Glomerular endothelial cell (primary cell): ENCODE measurements around the gene NKX1-1. TPM values are rescaled to one million over a fixed set of nuclear protein-coding genes. Genes with fewer than 3 reads are reported as not detected.
"Not testable (repeated sequence)": the region's sequence is repeated elsewhere in the genome, so short reads cannot be mapped to it uniquely, and the experiment has no call there.

Experiments used
- DNase-seq: peaks from one replicate; pipeline ENCODE4 v3.0.0-alpha.2; 2011; ENCODE audit warnings: low read depth, low spot score; ENCODE audit errors: extremely low read depth
- total RNA-seq: library from RNA; depleted of rRNA; stranded (reverse); fragments of >200 nt; gene quantifications from 2 replicates; pipeline ENCODE4 v1.2.3, GENCODE V29; 2015

The NKX1-1 gene
- not detected in 2 replicates for total RNA-seq

DNA sequence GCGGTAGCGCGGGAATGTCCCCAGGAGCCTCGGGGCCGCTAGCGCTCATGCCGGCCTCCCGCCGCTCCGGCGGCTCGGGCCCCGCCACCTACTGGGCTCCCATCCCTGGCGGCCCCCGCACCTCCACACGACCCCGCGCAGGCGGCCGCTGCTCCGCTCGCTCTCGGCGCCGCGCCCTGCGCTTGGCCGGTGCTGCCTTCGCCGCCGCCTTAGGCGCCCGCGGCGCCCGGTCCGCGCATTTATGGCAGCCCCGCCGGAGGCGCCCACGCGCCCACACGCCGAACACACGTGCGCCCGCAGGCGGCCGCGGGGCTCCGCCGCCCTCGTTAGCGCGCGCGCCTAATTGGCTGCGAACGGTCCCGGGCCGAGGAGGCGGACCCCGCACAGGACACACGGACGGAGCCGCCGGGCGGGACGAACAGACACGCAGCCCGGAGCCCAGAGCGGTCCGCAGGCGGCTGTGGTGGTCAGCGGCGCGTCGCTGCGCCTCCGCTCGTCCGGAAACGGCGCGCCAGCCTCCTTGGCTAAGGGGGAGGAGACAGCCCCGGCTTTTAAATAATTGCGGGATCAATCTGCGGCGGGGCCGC is at the start of gene NKX1-1:
NKX1-1 (minus strand) TSS at position 49 of the 587 bp plus-strand sequence; CDS start at position 49, 0 bp downstream.
- no peak for DNase-seq

DNA sequence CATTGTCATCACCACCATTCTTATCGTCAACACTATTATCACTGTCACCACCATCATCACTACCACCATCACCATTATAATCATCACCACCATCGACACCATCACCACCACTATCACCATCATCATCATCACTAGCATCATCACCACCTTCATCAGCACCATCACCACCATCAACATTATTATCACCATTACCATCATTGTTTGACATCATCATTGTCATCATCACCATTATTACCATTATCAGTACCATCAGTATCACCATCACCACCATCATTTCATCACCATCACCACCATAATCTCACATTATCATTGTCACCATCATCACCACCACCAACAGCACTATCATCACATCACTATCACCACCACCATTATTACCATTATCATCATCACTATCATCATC is 47.5 kb upstream of the NKX1-1 start:
- no peak for DNase-seq

DNA sequence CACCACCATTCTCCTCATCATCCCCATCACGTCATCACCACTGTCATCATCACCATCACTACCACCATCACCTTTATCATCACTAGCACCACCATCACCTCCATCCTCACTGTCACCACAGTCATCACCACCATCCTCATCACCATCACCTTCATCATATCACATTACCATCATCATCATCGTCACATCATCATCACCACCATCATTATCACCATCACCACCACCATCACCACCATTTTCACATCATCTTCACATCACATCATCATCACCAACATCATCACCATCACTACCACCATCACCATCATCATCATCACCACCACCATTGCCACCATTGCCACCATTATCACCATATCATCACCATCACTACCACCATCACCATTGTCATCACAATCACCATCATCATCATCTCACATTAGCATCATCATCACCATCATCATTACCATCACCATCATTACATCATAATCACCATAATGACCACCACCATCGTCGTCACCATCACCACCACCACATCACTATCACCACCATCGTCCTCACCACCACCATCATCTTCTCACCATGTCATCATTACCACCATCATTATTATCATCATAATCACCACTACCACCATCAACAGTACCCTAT is 46.3 kb upstream of the NKX1-1 start:
- no peak for DNase-seq

DNA sequence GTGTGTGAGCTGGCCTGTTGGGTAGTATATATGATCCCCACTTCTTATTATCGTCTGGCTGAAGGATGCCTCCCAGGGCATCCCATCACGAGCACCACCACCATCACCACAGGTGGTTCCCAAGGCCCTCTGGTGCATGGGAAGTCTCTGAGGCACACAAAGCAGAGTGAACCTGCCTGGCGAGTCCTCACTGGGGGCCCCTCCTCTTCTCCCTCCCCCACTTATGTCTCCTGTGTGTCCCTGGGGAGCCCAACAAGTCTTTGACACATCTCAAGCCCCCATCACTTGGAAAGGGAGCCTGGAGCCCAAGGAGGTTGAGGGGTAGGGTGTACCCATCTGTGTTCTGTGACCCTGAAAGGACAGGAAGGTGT is 45.5 kb upstream of the NKX1-1 start:
- no peak for DNase-seq

DNA sequence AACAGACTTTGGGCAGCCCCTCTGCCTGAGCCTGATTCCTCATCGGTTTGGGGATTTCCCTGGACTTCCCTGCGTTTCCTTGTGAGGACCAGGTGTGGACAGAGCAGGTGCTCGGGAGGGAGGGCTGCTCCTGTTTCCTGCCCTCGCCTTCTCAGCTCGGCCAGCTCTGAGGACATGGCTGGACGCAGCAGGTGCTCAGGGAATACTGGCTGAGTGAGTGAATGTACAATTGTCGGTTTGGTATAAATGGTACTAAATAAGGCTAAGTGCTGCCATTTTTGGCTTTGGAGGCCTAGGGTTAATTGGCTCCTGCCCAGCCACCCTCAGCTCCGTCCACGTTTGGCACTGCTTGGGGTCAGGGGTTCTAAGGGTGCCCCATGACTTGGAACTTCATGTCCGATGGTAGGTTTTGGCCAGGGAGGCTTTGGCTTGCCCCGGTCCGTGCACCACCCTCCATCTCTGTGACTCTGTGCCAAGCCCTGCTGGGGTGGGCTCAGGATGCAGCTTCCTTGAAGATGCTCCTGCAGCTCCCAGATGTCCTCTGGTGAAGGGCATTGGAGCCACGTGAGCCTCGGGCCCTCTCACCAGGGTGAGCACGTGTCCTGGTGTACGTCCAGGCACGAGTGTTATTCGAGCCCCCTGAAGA is 45.0 kb upstream of the NKX1-1 start:
- no peak for DNase-seq

DNA sequence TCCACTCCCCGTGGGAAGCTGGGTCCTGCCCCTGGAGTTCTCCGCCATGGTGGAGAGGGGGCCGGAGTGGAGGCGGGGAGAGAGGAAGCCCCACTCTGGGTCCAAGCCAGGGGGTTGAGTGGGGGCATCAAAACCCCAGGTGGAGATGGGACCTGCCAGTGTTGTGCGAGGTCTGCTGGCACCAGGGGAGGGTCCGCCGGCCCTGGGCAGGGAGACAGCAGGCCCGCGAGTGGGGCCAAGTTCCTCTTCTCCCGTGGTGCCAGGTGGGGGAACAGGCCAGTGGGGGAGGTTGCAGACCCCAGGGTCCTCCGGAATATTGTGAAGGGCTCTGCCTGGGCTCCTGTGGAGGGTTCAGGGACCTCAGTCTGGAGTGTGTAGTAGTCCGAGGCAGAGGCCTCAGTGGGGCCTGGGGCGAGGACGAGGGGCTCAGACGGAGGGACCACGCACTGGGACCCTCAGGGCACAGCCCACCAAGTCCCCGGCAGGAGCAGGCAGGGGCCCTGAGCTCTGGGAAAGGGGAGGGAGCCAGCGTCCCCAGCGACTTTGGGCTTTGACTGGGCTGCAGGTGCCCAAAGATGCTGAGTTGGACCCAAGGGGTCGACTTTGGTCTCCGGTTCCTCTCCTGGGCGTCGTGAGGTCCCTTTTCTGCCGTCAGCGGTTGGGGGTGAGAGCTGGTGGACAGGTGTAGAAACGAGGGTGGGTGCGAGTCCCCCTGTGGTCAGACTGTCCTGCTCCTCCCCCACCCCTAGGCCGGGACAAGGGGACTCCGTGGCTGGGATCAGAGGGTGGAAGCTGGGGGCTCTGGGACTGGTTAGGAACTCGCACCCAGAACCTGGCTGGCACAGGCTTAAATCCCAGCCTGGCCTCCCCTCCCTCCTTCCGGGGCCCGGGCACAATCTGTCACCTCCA is 43.8 kb upstream of the NKX1-1 start:
- no peak for DNase-seq

DNA sequence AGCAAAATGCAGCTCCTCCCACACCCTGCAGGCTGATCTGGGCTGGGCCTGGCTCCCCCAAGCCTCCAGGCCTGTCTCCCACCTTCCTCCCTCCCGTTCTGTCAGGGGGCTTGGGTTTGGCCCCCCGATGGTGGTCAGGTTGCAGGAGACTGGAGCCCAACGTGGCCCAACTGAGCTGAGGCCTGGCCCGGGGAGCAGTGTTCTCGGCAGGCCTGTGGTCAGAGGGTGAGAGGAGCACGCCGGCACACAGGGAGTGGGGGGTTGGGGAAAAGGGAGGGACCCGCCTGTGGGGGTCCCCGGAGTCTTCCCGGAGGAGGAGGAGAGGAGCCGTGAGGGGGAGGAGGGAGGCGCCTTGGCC is 43.2 kb upstream of the NKX1-1 start:
- DNase-seq, result no peak

DNA sequence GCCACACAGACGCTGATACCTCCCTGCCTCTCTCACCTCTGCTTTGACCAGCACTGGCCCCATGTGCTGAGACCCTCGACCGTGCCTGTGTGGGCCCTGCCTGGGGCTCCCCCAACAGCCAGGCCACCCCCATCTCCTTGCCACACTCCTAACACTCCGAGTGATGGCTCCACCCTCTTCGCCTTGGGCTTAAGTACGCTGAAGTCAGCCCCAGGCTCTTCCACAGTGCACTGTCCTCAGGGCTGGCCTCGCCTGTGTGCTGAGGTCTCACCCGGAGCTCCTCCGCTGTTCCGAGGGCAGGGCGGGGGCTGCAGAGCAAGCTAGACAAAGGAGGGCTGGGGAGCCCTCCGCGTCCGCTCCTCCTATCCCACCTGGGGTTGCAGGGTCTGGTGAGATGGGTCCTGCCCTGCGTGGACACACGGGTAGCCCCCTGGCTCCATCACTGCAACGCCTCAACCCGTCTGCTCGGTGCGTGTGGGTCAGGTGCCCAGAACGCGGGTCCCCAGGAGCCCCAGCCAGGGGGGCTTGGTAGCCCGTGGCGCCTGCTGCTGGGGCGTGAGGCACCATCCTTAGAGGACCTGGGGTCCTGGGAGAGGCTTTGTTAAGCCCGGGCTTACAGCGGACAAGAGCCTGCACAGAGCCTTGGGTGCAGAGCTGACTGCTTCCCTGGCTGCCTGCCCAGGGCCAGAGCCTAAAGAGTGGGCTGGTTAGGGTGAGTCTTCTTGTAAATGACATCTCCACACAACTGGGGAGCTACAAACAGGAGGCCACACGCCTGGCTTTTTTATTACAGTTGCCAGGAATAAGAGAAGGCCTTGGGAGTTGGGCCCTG is 42.6 kb upstream of the NKX1-1 start:
- no peak for DNase-seq

DNA sequence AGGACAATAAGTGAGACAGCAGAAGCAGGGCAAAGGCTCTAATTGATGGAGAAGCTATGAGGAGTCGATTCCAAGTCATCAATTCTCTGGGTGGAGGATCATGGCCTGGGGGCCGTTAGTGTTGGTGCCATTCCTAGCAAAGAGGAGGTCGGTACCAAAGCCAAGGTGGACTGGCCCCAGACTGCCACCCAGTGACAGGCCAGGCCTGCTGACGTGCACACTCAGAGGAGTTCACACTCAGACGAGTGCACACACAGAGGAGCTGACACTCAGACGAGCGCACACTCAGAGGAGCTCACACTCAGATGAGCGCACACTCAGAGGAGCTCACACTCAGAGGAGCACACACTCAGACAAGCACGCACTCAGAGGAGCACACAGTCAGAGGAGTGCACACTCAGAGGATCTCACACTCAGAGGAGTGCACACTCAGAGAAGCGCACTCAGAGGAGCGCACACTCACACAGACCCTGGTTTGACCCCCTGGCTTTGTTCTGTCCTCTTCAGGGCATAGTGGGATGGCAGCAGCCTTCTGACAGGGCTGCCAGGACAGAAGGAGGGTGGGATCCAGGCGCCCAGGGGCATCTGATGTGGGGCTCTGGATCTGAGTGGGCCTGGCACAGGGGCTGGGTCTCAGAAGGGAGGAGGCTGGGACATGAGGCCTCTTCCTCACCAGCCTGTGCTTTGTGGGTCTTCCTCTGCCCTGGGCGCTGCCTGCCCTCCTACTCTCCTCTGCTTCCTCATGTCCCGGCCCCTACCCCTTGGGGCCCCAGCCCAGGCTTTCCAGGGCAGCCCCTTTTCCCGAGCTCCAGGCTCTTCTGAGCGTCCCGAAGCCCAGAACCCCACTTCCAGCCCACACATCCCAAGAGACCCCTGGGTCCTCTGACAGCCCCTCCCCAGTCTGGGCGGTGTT is 41.7 kb upstream of the NKX1-1 start:
- DNase-seq, result no peak

DNA sequence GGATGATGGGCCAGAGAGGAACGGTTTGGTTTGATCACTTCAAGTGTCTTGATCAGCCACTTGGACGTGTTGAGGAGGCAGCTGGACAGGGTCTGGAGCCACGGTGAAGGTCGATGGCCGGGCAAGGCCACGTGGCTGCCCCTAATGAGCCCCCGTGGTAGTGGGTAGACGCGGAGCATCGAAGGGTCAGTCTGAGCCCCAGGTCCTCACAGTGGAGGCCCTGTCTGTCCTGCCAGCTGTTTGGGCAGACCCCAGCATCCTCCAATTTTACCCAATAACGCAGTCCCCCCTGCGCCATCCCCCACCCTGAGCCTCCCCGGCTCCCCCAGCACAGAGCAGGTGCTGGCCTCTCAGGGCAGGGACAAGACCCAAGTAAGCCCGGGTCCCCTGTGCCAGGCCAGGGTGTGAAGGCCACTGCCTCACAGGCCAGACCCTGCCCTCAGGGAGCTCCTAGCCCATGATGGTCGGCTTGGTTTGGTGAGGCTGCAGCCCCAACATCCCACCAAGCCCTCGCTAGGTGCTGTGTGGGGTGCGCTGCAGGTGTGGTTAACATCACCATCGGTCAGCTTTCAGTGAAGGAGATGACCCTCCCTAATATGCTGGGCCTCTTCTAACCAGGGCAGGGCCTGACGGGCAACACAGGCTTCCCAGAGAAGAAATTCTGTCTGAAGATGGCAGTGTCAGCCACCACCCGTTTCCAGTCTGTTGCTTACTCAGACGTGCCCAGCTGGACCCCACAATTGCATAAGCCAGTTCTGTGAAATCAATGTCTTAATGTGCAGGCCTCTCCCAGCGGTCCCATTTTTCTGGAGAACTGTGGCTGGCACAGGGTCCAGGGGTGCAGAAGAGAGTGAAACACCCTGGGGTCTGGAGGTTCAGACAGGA is 40.5 kb upstream of the NKX1-1 start:
- DNase-seq, result no peak

DNA sequence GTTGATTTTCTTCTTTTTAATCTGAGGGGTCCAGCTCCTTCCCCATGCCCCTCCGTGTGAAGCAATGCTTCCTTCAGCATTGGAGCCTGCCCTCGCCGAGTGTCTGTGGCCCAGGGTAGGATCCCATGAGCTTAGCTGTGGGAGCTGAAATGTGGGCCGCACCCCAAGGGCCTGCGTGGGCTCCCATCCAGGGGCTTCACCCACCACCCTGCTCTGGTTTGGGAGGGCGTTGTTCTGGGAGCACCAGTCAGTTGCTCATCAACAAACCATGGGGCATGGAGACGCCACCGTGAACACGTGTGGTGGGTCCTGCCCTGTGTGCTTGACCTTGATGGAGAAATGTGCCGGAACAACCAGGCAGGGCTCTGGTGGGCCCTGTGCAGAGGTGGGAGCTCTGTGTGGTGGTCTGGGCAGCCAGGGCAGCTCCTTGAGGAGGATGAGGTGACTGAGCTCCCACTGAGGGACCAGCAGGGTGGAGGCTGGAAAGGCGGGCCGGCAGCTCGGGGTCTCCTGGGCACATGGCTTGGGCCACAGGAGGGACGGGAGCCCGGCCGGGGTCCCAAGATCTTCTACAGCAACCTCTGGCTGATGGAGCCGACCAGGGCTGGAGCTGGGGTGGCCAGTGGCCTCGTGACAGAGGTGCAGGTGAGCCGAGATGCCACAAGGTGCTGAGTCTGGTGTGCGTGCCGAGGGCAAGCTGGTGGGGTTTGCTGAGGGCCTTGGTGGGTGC is 39.6 kb upstream of the NKX1-1 start:
- DNase-seq, result no peak

DNA sequence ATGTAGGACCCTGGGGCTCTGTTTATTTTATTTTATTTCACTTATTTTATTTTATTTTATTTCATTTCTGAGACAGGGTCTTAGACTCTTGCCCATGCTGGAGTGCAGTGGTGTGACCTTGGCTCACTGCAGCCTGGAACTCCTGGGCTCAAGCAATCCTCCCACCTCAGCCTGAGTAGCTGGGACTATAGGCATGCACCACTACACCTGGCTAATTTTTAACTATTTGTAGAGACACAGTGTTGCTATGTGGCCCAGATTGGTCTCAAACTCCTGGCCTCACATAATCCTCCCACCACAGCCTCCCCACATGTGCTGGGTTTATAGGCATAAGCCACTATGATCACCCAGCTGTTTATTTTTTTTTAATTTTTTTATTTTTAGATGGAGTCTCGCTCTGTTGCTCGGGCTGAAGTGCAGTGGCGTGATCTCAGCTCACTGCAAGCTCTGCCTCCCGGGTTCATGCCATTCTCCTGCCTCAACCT is 37.5 kb upstream of the NKX1-1 start:
- DNase-seq, result not testable (repeated sequence)

DNA sequence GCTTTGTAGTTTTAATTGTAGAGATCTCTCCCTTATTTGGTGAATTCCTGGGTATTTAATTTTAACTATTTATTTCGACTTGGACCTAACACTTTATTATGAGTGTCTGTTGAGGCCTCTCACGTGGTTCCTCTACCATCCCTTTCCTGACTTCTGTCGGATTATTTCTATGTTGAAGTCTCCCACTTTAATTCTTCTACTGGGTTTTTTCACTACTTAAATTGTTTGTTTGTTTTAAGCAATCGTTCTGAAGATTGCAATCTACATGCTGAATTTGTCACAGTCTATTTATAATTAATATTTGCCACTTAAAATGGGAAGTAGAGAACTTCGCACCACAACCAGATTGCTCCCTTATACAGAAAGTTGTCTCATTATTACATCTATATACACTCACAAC is 20.8 kb upstream of the NKX1-1 start:
- DNase-seq, result no peak

DNA sequence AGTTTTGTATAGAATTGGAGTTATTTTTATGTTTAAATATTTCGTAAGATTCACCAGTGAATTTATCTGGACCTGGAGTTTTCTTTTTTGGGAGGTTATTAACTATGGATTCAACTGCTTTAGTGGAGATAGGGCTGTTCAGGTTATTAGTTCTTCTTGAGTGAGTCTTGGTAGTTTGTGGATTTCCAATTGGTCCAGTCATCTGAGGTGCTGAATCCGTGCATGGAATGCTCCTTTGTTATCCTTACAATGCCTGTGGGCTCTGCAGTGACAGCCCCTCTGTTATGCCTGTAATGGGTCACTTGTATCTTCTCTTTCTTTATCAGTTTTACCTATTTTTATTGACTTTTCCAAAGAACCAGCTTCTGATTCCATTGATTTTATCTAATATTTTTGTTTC is 15.4 kb upstream of the NKX1-1 start:
- no peak for DNase-seq

DNA sequence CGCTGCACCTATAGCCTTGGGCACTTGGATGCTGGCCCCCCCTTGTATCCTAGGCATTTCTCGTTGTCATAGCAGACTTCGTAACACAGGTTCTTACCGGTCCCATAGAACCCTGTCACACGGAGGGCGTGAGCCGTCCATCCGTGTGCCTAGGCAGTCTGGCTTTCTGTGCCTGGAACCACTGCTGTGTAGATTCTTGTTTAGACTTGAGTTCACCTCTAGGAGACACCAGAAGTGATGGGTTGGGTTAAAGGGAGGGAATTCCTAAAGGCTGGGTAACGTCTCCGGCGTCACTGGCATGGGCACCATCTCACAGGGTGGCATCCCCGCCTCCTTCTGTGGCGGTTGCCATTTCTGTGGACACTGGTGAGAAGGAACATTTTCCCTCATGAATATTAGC is 13.5 kb upstream of the NKX1-1 start:
- no peak for DNase-seq

DNA sequence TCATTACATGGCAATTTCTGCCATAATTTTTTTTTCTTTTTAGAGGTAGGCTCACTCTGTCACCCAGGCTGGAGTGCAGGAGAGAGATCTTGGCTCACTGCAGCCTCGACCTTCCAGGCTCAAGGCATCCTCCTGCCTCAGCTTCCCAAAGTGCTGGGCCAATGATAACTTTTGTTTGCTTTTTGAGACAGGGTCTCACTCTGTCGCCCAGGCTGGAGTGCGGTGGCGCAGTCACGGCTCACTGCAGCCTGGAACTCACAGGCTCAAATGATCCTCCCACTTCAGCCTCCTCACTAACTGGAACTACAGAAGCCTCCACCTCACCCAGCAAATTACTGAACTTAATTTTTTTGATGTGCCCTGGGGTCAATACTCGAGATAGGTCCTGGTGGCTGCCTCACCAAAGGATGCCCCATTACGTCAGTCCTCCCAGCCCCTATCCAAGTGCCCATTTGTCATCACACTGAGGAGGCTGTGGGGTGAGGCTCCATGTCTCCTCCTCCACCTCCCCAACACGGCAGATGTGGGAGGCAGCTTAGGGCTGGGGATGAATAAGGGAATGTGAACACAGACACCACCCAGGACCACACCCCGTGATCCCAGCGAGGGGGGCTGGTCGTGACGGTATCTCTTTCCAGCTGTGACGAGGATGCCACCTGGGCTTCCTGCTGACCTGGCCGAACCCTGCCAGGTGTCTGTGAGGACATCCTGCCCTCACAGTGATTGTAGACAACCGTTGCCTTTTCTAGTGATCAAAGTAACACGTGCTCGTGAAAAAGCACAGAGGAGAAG is 12.4 kb upstream of the NKX1-1 start:
- no peak for DNase-seq
